Left hindlimb (tissue), 1 donor: ENCODE results near the gene EHHADH.

Experiments used
- DNase-seq: peaks from one replicate; pipeline ENCODE4 v3.0.0-alpha.2; 2018

The EHHADH gene

DNA sequence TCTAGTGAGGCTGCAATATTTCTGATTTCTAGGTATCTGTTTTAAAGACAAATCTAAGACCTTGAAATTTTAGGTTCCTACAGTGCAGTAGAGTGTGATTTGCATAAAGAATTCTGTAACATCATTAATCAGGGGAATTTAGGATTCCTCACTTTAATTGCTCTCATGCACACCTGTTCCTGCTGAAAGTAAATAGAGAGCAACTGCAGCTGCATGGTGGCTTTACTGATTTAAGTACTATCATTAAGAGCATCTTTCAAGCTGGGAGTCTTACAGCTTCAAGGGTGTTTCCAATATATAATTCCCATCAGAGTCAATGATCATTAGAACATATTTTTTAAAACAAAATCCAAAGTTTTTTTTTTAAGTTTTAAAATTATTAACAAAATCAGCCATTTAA is 65.0 kb downstream of the EHHADH start:
- DNase-seq = no peak

DNA sequence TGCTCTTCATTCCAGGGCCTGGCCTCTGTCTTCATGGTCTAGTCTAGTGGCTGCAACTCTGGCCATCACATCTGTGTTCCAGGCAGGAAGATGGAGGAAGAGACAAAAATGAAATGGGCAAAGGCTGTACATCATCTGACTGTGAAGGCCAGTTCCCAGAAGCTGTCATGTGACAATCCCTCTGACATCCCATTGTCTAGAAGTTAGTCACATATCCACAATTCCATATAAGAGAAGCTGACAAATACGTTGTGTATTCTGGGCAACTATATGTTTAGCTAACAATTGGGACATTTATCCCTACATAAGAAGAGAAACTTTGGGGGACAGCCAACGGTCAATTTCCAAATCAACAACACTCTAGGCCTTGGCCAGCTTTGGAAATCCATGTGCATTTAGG is 66.5 kb downstream of the EHHADH start:
- no peak for DNase-seq

DNA sequence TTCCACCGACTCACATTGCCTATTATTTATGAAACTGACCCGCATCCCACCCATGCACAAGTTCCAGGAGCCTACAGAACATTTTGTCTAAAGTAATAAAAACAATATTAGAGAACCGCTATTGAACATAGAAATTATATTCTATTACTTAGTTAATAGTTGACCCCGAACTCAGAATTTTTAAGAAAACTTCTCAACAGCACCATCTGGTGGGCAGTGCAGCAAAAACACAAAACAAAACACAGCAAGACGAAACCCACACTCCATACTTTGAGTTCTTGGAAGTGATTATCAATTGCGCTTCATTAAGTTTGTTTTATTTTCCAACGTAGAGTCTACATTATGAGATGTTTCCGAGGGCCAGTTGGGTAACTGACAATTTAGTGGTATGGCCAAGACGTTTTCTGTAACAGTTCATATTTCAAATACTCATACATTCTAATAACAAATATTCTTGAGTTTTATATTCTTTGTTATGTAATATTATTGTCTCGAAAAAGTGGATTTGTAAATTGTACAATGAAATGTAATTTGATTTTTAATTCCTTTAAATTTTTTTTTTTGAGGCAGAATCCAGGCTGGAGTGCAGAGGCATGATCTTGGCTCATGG is 77.0 kb downstream of the EHHADH start:
- no peak for DNase-seq

DNA sequence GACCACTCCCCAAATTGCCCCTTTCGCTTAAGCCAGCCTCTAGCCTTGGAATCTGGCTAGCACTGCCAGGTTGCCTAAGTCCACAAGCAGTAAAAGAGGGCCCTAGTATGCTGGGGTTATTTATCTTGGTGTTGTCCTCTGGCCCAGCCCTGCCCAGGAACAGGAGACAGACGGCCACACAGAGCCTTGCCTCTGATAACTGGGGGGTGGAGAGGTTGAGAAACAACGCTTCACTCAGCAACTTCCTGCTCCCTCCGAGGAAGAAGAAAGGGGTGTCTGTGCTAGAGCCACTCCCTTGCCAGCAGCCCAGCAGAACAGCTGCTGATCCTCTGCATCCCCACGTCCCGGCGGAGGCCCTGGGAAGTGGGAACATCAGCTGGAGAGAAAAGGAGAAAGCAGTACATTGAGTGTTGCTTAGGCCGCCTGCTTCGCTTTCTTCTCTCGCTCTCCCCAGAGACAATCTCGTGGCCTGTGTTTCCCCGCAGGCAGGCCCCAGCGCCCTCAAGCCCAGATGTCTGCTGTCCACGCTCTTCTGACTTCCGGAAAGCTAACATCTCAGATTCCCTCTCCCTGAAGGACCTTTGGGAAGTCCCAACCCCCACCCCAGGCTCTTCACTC is 78.4 kb downstream of the EHHADH start:
- peak; percentile 75 for DNase-seq

DNA sequence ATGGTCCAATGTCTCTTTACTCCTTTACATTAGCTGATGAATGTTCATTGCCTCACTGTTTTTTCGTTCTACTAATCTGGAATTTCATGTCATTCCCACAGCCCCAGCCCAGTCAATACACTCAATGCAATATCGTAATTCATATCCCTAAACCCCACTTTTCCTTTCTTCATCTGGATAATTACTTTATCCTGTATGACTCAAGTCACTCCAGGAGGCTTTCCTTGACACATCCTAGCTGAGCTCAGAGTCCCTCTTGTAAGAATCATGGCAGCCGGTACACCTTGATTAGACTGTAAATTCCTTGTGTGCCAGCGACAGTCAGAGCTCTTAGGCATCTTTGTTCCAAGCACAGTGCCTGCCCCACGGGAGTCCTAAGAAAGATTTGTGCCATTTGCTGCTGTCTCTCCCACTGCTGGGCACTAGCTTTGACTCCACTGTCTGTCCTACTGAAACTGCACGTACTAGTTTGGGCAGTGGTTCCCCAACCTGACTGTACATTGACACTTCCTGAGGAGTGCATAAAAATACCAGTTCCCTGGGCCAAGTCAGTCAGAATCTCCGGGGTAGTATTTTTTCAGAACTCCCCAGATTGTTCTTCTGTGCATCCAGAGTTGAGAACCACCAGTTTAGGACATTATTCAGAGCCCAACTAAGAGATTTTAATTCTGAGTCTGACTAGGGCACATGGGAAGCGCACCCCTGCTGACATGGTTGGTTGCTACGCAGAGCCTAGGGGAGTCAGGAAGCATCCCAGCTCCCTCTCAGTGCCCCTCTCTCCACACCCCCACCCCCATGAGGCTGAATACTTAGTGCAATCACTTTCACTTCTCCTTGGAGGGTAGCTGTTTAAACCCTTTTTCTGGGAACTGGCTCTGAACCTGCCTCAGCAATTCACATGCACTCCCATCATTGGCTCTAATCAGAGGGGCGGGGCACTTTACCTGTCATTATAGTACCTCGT is 81.5 kb downstream of the EHHADH start:
- DNase-seq = no peak

DNA sequence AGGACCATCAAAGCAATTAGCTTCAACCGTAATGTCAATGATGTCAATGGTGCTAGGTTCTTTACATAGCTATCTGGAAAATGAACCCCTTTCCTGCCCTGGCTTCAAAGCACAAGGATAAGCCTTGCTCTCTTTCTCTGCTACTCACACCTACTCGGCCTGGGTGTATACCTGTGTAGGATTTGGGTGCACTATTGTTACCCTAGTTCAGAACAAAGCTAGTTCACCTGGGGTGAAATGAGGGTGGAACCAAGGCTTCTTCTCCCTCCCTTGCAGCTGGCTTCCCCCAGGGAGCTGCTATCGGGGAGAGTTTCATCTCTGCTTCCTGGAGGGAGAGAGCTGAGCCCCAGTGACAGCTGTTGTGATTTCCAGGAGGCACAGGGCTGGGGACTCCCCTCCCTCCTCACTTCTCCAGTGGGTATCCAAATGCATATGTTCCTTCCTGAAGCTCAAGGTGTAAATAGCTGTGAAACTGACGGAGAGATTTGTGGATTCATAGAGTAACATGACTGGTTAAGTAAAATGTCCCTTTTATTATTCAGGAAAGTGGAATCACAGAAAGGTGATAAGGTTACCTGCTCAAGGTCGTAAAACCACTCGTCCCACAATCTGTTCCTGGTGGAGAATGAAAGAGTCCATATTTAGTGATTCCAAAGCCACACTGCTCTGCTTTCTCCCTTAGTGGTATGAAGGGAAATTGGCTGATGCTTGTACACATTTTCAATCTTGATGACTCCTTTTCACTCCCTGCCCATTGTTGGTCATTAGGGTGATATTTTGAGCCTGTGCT is 89.2 kb downstream of the EHHADH start:
- no peak for DNase-seq

DNA sequence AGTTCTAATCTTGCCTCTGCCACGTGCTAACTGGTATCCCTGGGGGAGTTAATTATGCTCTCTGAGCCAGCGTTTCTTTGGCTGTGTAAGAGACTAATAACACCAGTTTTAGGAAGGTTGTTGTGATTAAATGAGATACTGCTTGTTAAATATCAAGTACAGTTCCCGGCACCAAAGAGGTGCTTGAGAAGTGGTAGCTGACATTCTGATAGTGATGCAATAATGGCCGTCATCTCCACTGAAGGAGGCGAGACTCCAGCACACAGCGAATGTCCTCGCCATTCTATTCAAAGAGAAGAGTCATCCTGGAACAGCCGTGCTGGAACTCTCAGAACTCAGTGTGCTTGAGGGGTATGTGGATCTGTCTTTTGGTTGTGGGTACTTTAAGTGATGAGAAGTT is 91.2 kb downstream of the EHHADH start:
- DNase-seq = no peak

DNA sequence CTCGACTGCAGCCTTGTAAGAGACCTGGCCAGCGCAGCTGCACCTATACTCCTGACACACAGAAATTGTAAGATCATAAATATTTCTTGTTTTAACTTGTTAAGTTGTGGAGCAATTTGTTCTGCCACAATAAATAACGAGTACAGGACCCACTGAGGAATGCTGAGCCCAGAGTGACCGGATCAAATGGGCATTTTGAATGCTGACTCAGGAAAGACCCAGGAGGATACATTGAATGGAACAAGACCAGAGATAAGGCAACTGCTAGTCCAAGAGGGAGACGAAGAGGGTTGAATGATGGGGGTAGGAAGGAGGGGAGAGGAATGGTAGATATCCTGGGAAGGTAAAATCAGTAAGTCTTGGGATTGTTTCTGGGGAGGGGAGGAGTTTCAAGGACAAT is 92.1 kb downstream of the EHHADH start:
- DNase-seq = no peak

DNA sequence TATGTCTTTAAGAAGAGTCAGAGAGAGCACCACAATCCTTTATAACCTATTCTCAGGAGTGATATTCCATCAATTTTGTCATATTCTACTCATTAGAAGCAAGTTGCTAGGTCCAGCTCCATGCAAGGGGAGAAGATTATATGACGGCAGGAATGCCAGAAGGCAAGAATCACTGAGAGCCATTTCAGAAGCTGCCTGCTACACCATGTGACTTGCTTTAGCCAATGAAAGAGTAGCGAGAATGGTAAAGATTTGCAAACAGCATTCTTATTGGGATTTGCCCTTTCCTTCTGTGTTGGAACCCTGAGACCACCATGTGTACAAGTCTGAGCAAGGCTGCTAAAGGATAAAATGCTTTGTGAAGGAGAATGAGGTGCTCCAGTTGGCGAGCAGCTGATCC is 96.5 kb downstream of the EHHADH start:
- DNase-seq = no peak

DNA sequence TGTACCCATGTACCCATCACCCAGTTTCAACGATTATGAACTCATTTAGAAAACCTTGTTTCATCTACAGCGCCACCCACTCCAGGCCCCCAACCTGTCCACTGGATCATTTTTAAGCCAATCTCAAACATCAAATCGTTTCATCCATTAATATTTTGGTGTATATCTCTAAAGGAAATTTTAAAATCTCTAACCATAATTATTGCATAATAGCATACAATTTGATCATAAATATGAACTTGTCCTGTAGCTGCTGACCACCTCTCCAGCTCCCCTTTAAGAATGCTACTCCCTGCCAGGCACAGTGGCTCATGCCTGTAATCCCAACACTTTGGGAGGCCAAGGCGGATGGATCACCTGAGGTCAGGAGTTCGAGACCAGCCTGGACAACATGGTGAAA is 98.2 kb downstream of the EHHADH start:
- no peak for DNase-seq

DNA sequence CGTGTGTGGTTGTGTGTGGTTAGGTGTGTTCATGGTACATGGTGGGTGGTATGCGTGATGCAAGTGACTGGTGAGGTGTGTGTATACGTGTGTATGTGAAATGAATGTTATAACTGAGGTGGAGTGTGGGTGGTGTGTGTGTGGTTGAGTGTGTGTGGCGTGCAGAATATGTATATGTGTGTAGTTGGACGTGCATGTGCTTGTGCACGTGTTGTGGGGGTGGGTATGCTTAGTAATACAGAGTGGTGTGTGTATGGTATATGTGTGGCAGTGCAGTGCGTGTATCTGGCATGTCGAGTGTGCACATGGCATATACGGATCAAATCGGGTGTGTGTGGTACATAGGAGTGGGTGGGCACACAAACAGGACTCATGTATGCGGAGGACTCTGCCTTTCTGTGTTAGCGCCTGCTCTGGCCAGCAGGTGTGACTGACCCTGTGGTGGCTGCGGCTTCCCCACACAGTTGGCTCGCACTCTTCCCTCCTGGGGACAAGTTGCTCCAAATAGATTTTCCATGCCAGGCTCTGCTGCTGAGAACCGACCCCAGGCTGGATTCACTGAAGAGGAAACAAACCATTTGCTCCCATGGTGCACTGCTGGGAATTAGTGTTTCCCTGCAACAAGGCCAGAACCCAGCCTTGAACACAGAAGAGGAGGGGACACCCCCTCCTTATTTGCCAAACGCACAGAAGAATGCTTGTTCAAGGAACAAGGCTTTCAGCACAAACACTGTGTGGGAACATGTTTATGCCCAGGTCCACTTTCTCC is 99.8 kb downstream of the EHHADH start:
- DNase-seq = peak; percentile 45

DNA sequence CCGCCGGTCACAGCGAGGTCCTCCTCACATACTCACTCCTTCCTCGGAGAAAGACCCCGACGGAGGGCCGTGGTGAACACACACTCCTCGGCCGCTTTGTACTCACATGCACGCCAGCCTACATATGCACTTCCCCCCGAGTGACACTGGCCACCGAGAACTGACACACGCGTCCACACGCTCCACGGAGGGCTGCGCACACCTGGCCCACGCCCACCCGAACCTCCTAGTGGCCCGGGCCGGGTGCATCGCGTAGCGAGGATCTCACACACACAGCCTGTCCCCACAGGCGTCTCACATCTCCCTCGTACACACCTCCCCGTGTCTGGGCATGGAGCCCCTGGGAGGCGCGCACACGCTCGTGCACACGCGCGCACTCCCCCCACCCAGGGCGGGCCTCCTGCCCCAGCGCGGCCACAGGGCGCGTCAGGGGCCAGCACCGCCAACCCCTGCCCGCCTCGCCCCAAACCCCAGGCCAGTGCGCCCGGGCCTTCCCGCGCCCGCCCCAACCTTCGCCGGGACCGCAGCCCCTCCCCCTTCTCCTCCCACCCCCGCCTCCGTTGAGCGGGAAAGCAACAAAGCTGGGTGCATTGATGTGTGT is 100.6 kb downstream of the EHHADH start:
- DNase-seq = peak; percentile 61

DNA sequence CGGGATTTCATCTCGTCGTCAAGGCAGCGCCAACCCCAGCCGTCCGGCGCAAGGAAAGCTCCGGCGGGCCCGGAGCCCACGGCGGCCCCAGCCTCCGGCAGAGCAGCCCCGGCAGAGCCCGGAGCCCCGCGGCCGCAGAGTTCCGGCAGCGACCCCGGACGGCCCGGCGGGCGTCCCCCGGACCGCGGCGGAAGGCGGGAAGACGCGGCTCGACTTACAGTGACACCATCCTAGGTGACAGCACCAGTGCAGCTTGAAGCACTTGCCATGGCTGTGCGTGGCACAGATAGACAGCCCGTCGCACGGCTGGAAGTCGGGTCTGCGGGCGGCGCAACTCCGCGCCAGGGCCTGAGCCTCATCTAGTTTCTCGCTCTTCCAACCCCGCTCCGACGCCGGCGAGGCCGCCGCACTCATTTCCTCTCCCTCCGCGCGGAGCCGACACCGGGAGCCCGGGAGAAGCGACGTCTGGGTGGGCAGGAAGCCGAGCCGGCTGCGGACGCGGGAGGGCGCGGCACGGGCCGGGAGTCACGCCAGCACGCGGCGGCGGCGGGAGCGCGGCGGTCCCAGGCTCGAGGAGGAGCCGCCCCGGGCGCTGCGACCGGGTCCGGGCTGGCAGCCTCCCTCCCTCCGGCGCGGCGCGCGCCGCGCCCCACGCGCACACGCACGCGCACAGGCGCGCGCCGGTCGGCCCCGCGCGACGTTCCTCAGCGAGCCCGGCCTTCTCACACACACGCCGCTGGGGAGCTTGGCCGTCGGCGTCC is 101.3 kb downstream of the EHHADH start, which contains the start of gene C3orf70:
TSS of gene C3orf70 (minus strand) at position 651 of the 761 bp plus-strand sequence. CDS start at position 414, 237 bp downstream.
- peak; percentile 86 for DNase-seq

DNA sequence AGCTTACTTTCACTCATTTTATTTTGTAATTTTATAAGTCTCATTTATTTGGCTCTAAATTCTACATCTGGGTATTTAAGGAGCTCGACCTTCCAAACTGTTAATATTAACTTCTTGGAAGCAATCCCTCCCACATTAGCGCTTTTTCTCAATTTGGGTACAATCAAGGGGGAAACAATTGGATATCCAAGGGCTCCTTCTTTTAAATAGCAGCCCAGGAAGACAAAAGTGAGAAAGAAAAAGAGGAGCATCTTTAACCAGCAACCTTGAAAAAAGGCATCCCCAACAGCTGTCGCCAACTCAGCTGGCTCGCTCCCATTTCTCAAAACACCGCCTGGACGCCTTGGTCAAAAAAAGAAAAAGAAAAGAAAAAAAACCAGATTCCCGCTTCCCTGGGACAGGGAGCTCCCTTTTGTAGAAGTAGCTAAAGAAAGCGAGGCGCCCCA is 101.9 kb downstream of the EHHADH start:
- no peak for DNase-seq

DNA sequence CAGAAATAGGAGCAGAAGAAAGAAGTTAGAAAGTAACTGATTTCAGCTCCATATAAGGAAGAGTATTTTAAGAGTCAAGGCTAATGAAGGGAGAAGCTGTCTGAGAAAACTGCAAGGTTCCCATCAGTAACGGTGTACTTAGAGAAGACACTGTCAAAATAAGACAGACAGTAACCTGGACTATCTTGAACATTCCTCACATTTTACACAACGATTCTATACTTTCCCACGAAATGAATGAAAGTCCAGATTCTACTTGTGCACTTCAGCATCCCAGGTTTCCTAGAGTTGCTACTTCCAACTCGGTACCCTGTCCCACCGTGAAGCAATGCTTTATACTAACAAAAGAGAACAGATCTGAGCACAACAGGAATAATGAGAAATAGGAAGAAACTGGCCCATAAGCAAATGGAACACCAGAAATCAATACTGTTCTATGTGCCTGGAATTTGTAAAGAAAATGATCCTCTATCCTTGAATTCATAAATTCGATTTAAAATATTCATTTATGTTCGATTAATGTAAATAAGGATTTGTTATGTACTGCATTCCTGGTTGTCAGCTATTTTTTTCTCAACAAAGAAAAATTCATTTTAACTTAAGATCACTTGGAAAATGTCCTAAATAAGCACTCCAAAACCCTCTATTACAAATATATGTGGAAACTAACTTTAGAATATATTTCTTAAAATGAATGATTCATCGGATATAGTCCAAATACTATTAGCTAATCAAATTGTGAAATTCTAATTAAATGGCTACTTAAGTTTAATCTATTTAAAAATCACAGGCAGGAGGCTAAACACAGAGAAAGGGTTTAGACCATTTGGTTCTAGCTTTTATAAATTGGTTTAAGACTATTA is 102.5 kb downstream of the EHHADH start:
- DNase-seq = no peak

DNA sequence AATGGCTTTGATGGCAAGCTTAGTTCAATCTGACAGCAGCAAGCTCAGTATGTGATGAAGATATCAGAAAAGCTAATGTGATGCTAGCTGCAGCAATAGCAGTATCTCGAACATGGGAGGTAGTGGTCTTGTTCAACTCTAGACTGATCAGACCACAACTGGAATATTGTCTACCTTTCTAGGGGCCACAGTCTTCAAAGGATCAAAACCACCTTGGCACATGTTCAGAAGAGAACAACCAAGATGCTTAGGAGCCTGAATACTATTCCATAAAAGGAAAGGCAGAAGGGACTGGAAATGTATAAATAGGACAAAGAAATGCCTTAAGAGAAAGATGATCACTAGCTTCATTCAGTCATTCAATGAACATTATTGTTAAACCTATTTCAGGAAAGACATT is 103.3 kb downstream of the EHHADH start:
- no peak for DNase-seq

DNA sequence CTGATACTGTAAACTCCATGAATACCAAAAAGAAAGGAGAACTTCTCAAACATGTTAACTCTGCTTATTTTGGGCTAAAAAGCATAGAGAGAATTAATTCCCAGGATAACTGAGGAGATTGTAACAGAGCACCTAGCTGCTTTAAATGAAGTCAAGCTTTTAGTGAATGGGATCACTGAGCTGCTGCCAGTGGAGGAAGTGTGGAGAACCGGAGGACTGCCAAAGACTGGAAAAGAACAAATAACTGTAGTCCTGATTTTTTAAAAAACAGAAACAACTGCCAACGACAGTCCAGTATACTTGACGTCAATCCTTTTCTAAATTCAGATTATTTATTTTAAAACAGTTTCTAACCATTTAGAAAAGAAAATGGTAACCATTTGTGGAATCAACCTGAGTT is 104.3 kb downstream of the EHHADH start:
- no peak for DNase-seq

DNA sequence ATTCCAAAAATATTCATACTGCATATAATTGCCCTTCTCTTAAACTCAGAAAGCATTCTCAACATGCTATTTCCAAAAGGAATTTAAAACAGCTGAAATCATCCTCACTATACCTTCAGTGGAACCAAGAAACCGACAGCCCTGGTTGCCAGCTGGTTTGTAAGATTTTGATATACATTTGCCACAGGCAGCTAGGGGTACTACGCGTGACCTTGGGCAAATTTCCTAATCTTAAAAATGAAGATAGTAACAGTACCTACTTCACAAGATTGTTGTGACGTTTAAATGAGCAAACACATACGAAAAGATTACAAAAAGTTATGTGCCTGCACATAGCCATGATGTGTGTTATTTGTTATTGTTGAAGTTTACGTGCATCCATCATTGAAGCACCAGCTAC is 108.3 kb downstream of the EHHADH start:
- DNase-seq = no peak

DNA sequence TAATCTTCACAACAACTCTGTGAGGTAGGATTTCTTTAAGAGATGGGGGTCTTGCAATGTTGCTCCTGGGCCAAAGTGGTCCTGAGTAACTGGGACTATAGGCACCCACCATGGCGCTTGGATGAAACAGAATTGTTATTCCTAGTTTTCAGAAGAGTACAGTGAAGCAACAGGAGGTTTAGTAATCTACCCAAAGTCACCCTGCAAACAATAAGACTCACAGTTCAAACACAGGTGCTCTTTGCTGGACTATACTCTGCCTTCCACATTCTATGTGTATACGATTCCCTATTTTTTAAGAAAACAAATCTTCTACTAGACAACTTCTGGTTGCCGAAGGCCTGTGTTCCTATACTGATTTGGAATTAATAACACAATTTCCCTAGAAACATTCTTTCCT is 109.1 kb downstream of the EHHADH start:
- no peak for DNase-seq
